DMS153 treated with DMSO at 0.1 percent for 48 hours (cell line): ENCODE data around the gene KDM3A.

Experiments
- DNase-seq: peaks from one replicate; lab custom pipeline; 2025; ENCODE audit not compliant: unreplicated experiment; lab: John Stamatoyannopoulos, UW

Gene KDM3A

DNA sequence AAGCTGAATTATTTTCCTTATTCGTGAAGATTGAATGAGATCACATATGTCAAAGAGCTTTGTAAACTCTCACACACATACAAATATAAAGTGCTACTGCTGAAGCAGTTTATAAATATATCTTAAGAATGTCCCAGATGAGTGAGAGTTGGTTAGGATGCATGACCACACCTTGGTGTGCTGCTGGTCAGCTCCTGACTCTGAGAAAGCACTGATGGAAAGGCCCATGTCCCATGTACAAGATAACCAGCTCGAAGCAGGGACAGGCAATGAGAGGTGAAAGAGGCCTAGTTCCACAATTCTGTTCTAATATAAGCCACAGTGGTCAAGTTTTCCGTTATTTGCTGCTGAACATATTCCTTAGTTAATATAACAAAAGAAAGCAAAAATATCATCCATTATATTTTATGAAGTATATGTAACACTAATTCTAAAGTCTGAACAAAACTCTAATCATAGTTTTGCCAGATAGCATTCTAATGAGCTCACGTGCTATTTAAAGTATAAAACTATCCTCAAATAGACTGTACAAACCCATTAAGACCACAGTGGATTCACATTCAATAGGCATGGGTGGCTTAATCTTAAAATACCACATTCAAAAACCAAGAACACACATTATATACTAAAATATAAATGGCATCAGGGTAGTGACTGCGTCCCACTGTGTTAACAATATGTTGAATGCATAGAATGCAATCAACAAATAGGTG, 72.9 kb downstream of the KDM3A start:
- no peak for DNase-seq

GRCh38 chr2:86518481-86518880, 77.3 kb downstream of the KDM3A start:
- DNase-seq = no peak

- no peak for DNase-seq
Measured at GRCh38 chr2:86519349-86519748, 78.2 kb downstream of the KDM3A start.

DNA sequence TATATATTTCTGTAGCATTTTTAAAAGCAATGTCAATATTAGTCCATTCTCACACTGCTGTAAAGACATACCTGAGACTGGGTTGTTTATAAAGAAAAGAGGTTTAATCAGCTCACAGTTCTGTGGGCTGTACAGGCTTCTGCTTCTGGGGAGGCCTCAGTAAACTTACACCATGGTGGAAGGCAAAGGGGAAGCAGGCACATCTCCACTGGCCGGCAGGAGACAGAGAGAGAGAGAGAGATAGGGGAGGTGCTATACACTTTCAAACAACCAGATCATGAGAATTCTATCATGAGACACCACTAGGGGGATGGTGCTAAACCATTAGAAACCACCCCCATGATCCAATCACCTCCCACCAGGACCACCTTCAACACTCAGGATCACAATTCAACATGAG, 79.0 kb downstream of the KDM3A start:
- DNase-seq = no peak

GRCh38 chr2:86521922-86522321, 80.8 kb downstream of the KDM3A start:
- DNase-seq = no peak

DNA sequence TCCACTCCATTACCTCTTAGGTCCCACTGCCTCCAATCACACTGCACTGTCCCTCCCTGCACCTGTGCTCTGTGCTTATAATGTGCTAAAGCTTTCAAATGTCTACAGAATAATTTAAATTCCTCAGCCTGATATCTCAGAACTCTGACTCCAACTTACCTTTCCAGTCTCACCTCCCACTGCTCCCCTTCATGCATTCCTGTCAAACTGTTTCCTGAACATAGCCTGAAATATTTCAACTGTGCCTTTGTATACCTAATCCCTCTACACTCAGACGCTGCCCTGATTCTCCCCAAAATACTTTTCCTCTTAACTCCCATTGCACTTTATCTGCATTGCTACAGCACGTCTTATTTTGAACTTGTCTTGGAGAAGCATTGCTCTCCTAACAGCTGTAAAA, 81.5 kb downstream of the KDM3A start:
- no peak for DNase-seq

DNA sequence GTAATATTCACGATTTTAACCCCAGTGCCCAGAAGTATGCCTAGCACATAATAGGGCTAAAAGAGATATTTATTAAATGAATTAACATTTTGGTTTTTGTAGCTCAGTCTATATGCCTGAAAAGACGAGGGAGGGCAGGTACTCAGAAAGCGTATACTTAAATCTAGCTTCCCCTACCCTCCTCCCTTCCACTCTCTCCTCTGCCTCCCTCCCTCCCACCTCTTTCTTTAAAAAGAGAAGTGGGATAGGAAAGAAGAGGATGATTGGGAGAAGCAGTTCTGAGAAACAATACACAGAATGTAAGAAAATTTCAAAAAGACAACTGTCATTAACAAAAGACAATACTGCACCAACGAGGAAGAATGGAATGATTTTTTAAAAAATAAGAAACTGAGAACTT, 82.3 kb downstream of the KDM3A start:
- no peak for DNase-seq

- no peak for DNase-seq
Measured at GRCh38 chr2:86525421-86526340, 84.5 kb downstream of the KDM3A start.

GRCh38 chr2:86533589-86533988, 92.4 kb downstream of the KDM3A start:
- DNase-seq = no peak

- DNase-seq = no peak
Measured at GRCh38 chr2:86541334-86541733, 100.2 kb downstream of the KDM3A start.
